ENCODE results near the gene TAF1B. TPM values are rescaled to one million over a fixed set of nuclear protein-coding genes. Genes with fewer than 3 reads are reported as not detected.

TAF1B gene
- total RNA-seq, 1 experiment from 2014 or later = 35.2 TPM

- TF ChIP-seq CTCF (IDR thresholded peaks at IDR 0.05) (no peak), TCF7L2 (IDR thresholded peaks at IDR 0.05; ENCODE audit: low read depth, low read length) (no peak), SIN3A (IDR thresholded peaks at IDR 0.05; ENCODE audit: borderline replicate concordance, insufficient read depth, low read depth, low read length) (no peak), REST (IDR thresholded peaks at IDR 0.05; ENCODE audit: insufficient read depth in 1 of 2, low read depth in 2 of 2, low read length in 1 of 2) (no peak), POLR2AphosphoS5 (IDR thresholded peaks at IDR 0.05; ENCODE audit: low read depth, low read length) (no peak)
- Histone ChIP-seq H3K4me1 (ENCODE audit: control insufficient read depth, insufficient read depth, low read length) (no peaks in the 10 kb centered on the region), H3K9me3 (ENCODE audit: control insufficient read depth, insufficient read depth, low read depth, low read length) (no peaks in the 10 kb centered on the region), H3K27ac (ENCODE audit: low read length) (no peak overlapping the region), H3K27me3 (ENCODE audit: control insufficient read depth, insufficient read depth, low read length) (no peaks in the 10 kb centered on the region), H3K4me3 (ENCODE audit: low read depth in 2 of 2, low read length in 2 of 2) (no peak overlapping the region), H3K36me3 (ENCODE audit: control insufficient read depth, insufficient read depth, low read length) (no peaks in the 10 kb centered on the region)
- ATAC-seq (no peak), DNase-seq (ENCODE audit: low read depth, low spot score) (no peak)
- ChIA-PET POLR2A (interaction anchor here (1.5 kb wide), 1 partner anchor 28 kb away, joined by 3 read pairs; the partner anchor contains the start of gene TAF1B), CTCF (interaction anchor here (1.2 kb wide), 1 partner anchor 14 kb away, joined by 4 read pairs; no protein-coding TSS in a partner anchor)
- intact Hi-C loops (cut with micrococcal nuclease; ENCODE audit: unreplicated experiment) (no loop called here), in situ Hi-C loops (cut with HindIII; ENCODE audit: low pct_unique_long_range_greater_than_20kb, low sequenced_read_pairs) (no loop called here)
- BruUV-seq (replicated peaks) = no TSS peak
Measured at GRCh38 chr2:9815844-9816279, 27.4 kb upstream of the TAF1B start.

- in situ Hi-C loops (cut with HindIII; ENCODE audit: low pct_unique_long_range_greater_than_20kb, low sequenced_read_pairs) (no loop called here), intact Hi-C loops (cut with micrococcal nuclease; ENCODE audit: unreplicated experiment) (no loop called here)
- ATAC-seq (no peak), DNase-seq (ENCODE audit: low read depth, low spot score) (no peak)
- Histone ChIP-seq H3K4me1 (ENCODE audit: control insufficient read depth, insufficient read depth, low read length) (no peaks in the 10 kb centered on the region), H3K9me3 (ENCODE audit: control insufficient read depth, insufficient read depth, low read depth, low read length) (no peaks in the 10 kb centered on the region), H3K36me3 (ENCODE audit: control insufficient read depth, insufficient read depth, low read length) (no peaks in the 10 kb centered on the region), H3K4me3 (ENCODE audit: low read depth in 2 of 2, low read length in 2 of 2) (no peak overlapping the region), H3K27ac (ENCODE audit: low read length) (no peak overlapping the region), H3K27me3 (ENCODE audit: control insufficient read depth, insufficient read depth, low read length) (no peaks in the 10 kb centered on the region)
- ChIA-PET POLR2A (interaction anchor here (0.7 kb wide), 1 partner anchor 193 kb away, joined by 8 read pairs; no protein-coding TSS in a partner anchor), CTCF (no interaction called here)
- BruUV-seq (replicated peaks) = no TSS peak
- no peak for TF ChIP-seq CTCF (IDR thresholded peaks at IDR 0.05)
- no peak for TF ChIP-seq POLR2AphosphoS5 (IDR thresholded peaks at IDR 0.05; ENCODE audit: low read depth, low read length)
- TF ChIP-seq SIN3A (IDR thresholded peaks at IDR 0.05; ENCODE audit: borderline replicate concordance, insufficient read depth, low read depth, low read length) = no peak
- TF ChIP-seq REST (IDR thresholded peaks at IDR 0.05; ENCODE audit: insufficient read depth in 1 of 2, low read depth in 2 of 2, low read length in 1 of 2) = no peak
- TF ChIP-seq TCF7L2 (IDR thresholded peaks at IDR 0.05; ENCODE audit: low read depth, low read length) = no peak
Measured at GRCh38 chr2:9818097-9818496, 25.2 kb upstream of the TAF1B start.
